Effector CD8-positive, alpha-beta T cell (primary cell): ENCODE results near the gene CYBA.

Source experiments
- DNase-seq: peaks from one replicate; lab custom pipeline; 2025; lab: John Stamatoyannopoulos, UW

The CYBA gene

DNA sequence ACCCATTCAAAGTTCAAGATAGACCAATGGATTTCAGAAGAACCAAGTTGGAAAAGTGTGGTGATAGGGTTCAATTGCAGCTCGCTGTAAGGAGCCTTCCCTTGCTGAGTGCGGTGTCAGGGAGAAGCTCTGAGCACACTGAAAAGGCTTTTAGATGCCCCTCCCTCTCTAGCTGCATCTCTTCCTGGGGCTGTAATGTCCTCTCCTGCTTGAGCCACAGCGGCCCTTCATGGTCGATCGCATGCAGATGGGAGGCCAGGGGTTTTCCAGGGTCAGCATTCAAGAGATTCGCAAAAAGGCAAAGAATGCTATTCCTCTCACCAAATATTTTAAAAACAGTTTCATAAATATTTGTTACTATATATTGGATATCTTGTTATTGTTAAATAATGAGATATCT lies 56.9 kb downstream of the CYBA start:
- no peak for DNase-seq

DNA sequence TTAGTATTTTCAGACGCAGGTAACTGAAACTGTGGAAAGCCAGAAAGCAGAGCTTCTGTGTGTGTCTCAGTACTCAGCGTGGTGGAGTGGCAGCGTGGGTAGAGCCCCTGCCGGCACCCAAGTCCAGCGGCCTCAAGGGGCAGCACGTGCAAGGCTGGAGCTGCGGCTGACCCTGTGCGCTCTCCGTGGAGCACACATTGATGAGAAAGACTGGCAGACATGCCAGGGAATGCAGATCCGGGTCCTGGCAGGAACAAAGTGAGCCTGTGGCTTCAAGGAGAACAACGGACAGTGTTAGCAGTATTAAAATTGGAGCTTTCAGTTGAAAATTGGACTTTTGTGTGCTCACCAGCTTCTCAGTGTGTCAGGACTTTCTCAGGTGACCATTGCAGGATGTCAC lies 57.4 kb downstream of the CYBA start:
- DNase-seq = no peak
